ENCODE measurements around the gene CAMK1D.

DNA sequence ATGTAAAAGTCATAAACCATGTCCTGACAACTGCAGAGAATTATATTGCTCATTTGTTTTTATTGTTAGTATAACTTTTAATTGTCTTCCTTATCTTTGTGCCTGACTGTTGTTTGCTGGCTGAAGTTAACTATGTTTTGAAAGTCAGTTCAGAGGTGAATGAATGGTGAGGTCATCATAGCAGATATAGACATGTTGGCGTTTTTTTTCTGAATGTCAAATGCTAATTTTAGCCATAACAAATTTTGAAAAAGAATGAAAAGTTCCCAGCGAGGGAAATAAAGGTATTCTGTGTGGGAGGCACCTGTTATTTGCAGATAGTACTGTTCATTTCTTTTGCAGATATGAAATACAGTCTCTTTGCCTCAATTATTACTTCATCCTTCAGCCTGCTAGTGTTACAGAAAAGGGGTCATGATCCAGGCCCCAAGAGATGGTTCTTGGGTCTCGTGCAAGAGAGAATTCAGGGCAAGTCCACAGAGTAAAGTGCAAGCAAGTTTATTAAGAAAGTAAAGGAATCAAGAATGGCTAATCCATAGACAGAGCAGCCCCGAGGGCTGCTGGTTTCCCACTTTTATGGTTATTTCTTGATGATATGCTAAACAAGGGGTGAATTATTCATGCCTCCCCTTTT, 96.5 kb downstream of the CAMK1D start:
- TF ChIP-seq, protein P1, sequence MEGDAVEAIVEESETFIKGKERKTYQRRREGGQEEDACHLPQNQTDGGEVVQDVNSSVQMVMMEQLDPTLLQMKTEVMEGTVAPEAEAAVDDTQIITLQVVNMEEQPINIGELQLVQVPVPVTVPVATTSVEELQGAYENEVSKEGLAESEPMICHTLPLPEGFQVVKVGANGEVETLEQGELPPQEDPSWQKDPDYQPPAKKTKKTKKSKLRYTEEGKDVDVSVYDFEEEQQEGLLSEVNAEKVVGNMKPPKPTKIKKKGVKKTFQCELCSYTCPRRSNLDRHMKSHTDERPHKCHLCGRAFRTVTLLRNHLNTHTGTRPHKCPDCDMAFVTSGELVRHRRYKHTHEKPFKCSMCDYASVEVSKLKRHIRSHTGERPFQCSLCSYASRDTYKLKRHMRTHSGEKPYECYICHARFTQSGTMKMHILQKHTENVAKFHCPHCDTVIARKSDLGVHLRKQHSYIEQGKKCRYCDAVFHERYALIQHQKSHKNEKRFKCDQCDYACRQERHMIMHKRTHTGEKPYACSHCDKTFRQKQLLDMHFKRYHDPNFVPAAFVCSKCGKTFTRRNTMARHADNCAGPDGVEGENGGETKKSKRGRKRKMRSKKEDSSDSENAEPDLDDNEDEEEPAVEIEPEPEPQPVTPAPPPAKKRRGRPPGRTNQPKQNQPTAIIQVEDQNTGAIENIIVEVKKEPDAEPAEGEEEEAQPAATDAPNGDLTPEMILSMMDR (IDR thresholded peaks at IDR 0.05; ENCODE audit: low read length), result no peak
- no peak for TF ChIP-seq EZH2 (IDR thresholded peaks at IDR 0.05; ENCODE audit: borderline replicate concordance, low read length)
